Measurements from ENCODE around the gene PRSS38.

Gene PRSS38

DNA sequence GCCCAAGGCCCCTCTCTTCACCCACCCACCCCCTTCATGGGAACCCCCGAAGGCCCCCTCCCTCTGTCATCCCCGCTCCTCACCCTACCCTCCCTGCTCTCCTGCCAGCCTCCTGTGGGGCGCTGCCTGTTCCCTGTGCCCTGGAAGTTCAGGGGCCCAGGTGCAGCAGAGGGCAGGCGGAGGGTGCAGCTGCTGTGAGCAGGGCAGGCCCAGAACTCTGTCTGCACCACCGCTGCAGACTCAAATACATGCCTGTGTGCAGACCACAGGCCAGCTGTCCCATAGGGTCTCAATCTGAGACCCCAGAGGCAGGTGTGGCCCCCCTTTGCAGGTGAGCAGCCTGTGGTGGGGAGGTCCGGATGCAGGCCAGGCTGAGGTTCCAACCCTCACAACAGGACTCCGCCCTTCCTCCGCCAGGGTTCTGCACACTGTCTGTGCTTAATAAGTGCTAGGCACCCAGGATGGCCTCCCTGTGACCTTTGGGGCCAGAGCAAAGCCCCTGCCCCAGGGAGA lies 69.7 kb downstream of the PRSS38 start:
- no peak for DNase-seq (ENCODE audit: low read depth, low spot score)

DNA sequence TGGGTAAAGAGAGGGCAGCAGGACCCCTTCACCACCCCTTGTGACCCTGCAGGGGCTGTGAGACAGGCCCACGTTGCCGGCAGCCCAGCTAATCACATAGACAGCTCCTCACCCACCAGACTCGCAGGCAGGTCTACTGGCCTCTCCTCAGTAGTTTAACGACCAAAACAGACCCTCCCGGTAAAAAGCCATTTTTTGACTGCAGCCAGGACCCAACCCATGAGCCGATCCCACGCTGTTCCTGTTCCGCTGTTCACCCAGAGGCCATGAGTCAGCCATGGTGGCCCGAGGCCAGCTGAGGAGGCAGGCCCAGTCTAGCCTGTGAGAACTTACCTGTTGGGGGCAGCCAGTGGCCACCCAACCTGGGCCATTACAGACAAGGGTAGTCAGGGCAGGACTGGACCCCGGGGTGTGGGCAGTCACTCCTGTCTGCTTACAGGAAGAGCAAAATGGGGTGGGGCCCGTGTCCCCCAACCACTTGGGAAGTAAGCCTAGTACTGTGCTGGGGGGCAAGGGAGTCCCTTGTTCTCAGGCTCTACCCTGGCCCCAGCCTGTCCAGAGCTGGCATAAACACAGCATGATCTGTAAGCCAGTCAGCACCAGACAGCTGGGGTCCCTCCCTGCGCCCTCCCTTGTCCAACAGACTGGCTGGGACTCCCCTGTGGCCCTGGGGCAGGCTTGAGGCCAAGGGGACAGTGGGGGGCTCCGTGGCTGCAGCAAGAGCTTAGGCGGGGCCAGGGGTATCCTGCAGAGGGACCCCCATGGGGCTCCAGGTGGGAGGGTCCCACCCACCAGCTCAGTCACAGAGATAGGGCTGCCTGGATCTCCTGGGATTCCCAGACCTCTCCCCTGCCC lies 70.4 kb downstream of the PRSS38 start:
- DNase-seq (ENCODE audit: low read depth, low spot score) = no peak

DNA sequence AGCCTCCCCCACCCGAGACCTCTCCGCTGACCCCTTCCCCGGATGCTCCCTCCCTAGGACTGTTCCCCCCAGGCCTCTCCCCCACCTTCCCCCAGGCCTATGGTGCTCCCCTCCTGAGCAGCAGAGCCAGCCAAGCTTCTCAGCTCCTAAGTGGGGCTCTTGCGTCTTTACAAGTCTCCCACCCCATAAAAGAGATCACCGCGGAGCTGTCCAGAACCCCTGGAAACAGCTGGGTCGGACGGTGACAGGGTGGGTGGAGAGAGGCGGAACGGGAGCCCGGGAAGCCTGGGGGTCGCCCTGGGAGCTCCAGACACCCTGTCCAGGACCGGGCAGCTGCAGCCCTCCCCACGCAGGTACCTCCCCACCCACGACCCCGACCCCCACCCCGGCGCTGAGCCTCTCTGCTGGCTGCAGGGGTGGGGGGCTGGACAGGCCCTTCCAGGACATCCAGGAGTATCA lies 71.1 kb downstream of the PRSS38 start:
- no peak for DNase-seq (ENCODE audit: low read depth, low spot score)

DNA sequence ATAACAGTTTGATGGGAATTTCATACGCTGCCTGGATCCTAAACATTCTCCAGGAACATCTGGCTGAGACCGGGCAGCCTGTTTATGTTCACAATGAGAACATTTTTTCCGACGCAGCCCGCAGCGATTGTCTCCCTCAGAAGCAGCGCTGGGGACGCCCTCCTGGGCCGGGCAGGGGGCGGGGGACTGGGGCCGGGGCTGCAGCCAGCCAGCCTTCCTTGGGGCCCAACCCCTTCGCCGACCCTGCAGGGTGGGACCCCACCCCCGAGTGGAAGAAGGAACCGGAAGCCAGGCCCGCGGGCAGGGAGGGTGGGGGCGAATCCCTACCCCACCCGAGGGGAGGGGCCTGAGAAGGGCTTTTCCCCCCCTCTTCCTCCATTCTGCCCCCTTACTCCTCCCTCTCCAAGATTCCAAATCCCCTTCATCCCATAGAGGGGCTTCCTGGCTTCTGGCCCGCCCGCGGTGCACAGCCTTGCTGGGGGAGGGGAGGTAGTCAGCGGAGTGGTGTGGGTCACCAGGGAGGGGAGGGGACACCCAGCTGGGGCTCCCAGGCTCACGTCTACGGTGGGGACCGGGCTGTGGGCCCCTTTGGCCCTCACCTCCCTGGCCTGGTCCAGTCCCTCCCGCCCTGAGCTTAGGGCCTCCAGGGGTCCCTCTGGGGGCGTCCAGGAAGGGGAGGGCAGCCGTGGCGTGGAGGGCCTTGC lies 71.7 kb downstream of the PRSS38 start:
- DNase-seq (ENCODE audit: low read depth, low spot score) = no peak

DNA sequence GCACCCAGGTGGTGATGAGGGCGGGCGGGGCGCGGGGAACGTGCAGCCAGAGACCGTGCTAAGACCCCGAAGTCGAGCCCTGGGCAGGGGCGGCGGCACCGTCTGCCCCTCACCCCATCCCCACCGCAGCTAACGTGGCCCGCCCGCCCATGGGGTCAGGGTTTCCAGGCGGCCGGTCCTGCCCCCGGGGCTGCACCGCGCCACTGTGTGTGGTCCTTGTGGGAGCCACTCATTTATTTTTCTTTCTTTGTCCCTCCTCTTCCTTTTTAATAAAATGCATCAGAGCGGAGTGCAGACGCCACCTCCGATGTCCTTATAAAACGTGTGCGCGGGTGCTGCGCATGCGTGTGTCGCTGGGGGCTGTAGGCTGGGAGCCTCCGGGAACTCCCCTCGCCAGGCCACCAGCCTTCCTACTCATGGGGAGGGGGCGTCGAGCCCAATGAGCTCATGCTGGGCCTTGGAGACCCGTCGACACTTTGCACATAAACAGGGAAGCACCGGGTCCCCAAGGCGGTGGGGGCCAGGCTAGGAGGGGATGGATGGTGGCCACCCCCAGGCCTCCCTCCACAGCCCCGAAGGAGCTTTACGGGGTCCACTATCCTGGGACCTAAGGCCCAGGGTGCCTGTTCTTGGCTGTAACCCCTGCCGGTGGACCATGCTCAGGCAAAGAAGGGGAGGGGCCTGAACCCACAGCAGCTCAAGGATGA lies 72.4 kb downstream of the PRSS38 start:
- no peak for DNase-seq (ENCODE audit: low read depth, low spot score)

DNA sequence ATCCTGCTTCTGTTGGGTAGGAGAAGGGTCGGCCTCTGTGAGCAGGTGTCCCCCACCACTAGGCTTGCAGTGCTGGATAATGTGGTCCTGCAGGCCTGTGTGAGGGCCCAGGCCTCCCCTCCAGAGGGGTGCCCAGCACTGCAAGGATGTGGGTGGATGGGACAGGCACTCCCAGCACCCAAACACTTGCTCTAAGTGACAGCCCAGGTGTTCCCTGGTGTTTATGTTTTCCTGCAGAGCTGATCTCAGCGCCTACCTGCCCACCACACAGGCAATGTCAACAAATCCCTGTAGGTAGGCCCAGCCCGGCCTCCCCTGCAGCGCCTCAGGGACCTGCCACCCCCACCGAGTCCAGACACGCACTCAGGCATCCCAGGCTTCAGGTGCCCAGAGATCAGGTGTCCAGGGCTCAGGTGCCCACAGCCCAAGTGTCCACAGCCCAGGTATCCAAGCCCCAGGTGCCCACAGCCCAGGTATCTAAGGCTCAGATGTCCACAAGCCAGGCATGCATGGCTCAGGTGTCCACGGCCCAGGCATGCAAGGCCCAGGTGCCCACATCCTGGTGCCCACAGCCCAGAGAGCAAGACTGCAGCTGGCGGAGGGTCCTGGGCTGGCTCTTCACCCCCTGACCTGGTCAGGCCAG lies 73.0 kb downstream of the PRSS38 start:
- DNase-seq (ENCODE audit: low read depth, low spot score) = no peak

DNA sequence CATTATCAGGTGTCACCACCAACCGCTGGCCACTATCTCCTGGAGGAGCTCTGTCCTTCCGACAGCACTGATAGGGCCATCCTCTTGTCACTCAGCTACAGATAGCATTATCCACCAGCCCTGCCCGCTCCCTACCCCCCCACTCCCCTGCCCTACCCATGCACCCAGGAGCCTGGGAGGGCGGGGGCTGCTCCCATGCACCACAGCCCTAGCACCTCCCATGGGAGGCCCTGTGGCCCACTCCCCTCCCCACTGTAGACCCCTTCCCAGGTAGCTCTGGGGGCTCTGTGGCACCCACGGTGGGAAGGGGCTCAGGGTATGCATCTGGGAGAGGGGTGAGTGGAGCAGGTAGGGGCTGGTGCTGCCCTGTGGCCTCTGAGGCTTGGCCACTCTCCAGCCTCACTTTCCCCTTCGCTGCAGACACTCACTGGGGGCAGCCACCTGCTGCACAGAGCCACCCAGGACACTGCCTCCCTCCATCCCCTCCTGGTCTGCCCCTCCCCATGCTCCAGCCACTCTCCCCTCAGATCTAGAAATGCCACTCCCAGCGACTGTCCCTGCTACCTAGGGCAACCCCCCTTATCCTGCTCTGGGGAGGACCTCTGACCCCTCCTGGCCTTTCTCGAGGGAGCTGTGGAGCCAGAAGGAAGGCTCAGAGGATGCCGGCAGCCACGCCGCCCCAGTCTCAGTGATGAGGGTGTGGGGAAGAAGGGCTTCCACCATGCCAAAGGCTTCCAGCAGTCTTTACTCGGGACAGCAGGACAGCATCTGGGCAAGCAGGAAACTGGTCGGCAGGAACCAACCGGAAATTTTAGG lies 73.8 kb downstream of the PRSS38 start:
- DNase-seq (ENCODE audit: low read depth, low spot score) = no peak

DNA sequence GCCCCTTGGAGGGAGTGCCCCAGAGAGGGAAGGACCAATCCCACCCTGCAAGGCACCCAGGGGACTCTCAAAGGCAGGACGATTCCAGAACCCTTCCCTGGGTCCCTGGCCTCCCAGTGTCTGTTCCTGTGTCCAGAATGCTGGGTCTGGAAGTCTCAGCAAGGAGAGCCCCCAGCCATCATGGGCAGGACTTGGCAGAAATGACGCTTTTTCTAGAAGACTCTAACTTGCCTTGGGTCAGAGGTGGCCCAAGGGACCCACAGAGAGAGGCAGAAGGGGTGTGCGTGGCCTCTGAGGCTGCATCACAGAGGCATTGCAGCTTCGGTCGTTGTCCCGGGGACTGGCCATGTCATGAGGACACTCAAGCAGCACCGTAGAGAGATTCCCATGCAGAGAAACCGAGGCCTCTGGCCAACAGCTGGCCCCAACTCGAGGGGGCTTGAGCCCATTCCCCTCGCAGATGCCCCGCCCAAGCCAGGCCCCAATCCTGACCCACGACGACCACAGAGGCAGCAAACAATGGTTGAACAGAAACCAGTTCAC lies 74.5 kb downstream of the PRSS38 start:
- DNase-seq (ENCODE audit: low read depth, low spot score) = no peak

DNA sequence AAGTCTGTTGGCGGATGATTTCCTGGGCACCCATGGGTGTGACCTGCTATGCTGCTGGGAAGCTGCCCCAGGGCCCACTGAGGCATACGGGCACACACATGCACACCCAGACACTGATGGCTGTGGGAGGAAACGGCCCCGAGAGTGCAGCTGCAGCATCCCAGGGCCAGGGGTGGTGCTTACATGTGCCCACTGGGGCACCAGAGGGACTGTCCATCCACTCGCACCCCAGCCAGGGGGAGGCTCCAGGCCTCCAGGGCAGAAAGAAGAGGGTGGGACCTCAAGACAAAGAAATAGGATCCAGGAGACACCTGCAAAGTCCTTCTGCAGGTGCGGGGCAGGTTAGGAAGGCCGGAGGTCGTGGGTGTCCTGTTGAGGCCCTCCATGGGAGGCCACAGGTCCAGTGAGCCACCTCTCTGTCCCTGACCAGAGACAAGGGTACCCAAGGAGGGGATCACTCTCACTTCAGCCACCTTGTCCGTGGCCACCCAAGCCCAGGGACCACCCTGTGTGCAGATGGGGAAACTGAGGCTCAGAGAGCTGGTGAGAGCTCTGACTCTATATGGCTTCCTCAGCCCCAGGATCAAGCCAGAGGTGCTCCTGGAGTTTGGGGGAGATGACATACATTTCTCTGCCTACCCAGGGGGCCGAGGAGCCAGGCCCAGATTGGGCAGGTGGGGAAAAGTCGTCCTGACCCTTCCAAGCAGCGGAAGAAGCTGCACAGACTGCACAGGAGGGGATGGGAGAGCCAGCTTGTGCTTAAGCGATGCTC lies 75.2 kb downstream of the PRSS38 start:
- no peak for DNase-seq (ENCODE audit: low read depth, low spot score)

DNA sequence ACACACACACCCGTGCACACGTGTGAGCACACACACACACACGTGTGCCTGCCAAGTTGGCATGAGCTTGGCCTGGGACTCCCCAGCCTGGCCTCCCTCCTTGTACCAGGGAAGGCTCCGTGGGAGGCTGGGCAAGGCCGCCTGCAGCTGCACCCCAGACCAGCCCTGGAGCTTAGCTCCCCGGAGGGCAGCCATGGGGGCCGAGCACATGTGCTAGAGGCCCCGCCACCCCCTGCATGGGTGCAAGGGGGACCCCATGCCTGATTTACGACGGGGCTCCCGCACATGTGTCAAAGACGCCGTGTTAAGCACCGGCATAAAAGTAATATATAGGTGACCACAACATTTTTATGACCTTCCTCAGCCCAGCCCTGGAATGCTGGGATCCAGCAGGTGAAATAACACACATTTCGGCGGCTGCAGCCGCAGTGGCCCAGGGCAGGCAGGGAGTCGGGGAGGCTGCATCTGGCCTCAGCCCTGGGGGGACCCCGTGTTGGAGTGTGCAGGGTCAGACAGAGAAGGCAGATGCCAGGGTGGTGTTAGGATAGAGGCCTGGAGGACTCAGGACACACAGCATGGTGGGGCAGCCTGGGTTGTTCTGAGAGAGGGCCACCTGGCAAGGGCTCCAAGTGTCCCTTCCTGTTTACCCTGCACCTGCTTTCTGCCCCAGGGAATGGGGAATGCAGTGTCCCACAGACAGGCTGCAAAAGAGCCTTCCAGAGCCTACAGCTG lies 75.9 kb downstream of the PRSS38 start:
- DNase-seq (ENCODE audit: low read depth, low spot score) = no peak

DNA sequence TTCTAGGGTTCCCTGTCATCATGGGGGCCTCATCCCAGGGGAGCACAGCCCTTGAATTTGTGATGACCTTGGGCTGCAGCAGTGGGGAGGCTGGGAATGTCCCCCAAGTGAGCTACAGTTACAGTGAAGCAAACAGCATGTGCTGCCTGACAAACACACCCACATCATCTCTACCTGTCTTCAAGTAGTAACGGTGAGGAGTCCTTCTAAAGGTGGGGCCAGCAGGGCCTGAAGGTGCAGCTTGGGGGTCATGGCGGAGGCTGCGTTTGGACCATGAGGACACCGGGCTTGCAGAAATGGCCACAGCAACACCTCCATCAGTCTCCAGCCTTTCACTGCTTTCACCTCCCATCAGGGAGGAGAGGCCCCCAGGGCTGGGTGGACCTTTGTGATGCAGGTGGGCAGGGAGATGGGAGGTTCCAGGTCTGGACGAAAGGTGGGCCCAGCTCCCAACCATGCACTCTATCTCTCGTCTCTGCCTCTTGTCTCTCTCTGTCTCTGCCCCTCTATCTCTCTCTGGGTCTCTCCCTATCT lies 76.5 kb downstream of the PRSS38 start:
- no peak for DNase-seq (ENCODE audit: low read depth, low spot score)

DNA sequence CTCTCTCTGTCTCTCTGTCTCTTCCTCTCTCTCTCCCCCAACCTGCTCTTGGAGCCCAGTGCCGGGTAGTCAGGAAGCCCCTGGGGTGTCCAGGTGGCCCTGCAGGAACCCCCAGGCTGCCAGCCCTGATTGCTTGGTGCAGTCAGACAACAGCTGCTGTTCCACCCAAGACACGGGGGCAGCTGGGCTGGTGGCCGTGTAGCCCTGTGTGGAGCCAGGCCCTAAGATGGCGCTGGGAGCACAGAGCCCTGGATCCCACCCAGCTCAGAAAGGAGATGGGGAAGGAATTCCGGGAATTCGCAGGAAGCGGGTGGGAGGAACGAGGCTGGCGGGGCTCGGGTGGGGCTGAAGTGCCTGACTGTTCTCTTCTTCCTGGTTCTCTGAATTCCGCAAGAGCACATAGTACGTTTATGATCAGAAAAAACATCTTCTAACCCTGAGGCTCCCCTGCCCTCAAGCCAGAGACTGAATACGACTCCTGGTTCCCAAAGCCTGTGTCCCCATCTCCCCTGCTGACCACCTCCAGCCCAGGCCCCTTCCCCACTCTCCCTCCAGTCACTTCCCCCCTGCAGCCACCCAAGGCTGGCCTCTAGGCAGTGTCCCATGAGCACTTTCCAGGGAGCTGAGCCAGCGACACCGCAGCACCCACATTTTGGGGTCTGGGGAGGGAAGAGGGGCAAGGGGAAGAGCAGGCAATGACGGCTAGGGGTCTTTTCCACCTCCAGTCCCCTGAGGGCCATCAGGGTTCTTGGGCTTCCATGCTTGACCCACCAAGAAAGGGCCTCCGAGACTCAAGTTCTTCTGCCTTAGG lies 77.2 kb downstream of the PRSS38 start:
- DNase-seq (ENCODE audit: low read depth, low spot score) = no peak

DNA sequence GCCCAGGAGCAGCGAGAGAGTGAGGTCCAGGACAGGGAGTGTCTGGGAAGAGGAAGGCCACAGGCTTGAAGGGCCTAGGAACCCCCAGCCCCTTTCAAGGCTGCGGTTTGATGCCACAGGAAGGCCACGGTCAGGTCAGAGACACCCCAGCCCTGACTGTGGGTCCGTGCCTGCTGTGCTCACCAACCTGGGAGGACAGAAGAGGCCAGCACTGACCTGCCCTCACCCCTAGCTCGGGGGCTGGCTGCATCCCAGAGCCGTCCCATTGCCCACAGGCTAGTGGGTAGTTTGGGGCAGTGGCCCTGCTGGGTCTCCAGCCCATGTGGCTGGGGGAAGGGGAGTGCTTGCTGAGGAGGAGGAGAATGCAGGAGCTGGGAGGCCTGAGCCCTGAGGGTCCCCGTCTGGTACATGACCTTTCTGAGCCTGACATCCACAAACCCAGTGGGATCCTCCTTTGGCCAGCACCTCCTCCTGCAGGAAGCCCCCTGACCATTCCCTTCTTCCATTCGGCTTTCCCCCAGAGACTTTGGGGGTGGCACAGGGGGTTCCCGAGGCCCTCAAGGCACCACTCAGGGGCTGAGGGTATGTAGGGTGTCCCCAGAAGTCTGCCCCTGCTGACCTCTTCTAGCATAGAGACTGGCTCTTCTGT lies 77.9 kb downstream of the PRSS38 start:
- DNase-seq (ENCODE audit: low read depth, low spot score) = no peak

DNA sequence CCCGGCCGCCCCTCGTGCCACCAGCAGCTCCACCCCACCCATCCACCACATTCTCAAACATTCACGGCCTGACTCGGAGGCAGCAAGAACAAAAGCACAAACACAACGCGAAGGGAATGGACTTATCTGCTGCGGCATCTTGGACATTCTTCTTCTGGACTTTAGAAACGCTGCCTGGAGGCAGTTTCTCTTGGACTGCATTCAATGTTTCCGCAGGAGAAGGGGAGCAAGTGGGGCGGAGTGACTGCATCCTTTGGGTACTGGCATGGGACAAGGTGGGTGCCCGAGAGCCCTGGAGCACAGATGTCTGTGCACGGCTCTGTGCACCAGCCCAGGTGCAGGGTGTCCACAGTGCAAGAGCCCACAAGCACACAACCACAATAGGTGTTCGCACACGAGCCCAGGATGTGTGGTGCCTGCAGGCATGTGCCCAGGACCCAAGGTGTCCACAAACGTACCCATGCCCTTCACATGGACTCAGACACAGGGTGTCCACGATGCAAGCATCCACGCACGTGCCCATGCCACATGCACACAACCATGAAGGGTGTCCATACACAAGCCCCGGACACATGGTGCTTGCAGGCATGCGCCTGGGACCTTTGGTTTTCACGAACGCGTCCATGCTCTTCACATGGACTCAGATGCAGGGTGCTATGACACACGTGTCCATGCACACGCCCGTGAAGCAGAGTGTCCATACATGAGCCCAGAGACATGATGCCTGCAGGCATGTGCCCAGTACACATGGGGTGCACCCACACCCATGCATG lies 78.7 kb downstream of the PRSS38 start:
- no peak for DNase-seq (ENCODE audit: low read depth, low spot score)

DNA sequence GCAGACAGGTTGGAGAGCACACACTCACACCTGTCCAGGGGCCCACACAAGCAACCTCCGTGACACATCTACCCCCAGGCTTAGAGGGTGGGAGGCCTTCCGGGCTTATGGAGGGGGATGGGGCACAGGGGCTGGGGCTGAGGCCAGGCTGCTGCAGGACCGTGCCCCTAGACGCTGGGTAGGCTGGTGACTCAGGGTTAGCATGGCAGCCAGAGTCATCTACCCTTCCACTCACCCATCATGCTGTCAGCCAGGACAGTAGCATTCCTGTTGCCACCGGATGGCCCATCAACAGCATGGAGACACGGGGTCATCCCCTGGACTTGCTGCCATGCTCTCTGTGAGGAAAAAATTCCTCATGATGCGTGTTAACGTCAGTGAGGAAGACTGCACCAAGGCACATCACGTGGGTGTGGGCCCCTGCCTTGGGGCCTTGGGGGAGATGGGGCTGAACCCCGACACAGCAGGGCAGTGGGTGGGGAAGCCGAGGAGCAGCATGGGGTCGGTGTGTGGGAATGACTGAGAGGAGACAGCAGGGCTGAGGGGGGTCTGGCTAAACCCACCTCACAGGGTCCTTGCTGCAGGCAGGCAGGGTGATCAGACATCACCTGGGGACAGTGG lies 79.5 kb downstream of the PRSS38 start:
- no peak for DNase-seq (ENCODE audit: low read depth, low spot score)
